CD4-positive, alpha-beta T cell treated with Interleukin-6 at 100 ng/mL for 8 hours (primary cell): Measurements from ENCODE around the gene TTC22.

Source experiments
- DNase-seq: peaks from one replicate; pipeline ENCODE4 v3.0.0-alpha.2; 2020; ENCODE audit warnings: mixed read lengths, low spot score

The TTC22 gene

DNA sequence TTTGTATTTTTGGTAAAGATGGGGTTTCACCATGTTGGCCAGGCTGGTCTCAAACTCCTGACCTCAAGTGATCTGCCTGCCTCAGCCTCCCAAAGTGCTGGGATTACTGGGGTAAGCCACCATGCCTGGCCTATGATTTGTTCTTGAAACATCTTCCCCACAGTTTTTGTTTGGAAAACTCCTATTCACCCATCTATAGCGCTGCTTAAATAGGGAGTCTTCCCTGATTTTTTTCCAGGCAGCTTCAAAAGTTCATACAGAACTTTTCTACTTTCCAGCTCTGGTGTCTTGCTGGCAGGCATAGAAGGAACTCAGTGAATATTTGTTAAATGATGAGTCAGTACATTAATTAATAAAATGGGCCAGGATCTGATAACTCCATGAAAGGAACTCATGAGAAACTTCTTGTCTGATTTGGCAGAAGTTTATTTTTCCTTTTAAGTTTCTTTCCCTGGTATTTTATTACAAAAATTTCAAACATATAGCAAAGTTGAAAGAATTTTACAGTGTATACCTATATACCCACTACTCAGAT, 33.0 kb upstream of the TTC22 start:
- DNase-seq, result no peak

GRCh38 chr1:54833121-54833520, 32.0 kb upstream of the TTC22 start:
- DNase-seq, result no peak

- DNase-seq, result no peak
Observed at GRCh38 chr1:54826226-54826816, 25.2 kb upstream of the TTC22 start.

GRCh38 chr1:54825696-54826095, 24.6 kb upstream of the TTC22 start:
- no peak for DNase-seq

DNA sequence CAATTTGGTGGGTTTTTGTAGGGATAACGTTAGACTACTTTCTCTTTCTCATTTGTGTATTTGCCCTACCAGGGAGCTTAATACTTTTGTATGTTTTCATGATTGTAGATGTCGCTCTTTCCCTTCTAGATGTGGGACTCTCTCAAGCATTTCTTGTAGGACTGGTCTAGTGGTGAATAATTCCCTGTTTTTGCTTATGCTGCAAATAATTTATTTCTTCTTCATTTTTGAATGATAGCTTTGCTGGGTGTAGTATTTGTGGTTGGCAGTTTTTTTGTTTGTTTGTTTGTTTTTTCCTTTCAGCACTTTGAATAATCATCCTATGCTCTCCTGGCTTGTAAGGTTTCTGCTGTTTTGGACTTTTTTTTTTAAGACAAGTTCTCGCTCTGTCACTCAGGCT, 22.5 kb upstream of the TTC22 start:
- no peak for DNase-seq

DNA sequence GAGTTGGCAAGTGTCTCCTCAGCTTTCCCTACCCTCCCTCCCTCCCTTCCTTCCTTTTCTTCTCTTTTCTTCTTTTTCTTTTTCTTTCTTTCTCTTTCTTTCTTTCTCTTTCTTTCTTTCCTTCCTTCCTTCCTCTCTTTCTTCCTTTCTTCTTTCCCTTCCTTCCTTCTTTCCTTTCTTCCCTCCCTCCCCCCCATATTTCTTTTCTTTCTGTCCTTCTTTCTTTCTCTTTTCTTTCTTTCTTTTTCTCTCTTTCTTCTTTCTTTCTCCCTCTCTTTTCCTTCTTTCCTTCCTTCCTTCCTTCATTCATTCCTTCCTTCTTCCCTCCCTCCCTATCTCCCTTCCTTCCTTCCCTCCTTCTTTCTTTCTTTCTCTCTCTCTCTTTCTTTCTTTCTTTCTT, 18.6 kb upstream of the TTC22 start:
- no peak for DNase-seq

GRCh38 chr1:54819195-54819536, 18.0 kb upstream of the TTC22 start:
- DNase-seq, result no peak

- no peak for DNase-seq
Observed at GRCh38 chr1:54818461-54819194, 17.5 kb upstream of the TTC22 start.

DNA sequence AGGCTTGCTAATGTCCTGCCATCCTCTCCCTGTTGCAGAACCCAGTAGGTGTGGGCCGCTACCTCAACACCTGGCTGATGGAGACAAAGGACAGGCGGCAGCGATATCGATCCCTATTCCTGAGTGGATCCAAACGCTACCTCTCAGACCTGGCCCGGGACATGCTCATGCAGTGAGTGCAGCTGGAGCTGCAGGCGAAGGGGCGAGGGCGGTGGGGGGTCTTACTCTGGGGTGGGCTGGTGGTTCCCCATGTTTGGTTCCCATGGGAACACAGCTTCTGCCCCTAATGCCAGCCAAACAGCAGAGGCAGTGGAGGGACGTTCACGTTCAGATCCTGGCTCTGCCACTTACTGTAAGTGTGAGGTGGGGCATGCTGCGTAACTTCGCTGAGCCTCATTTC, 15.8 kb upstream of the TTC22 start:
- no peak for DNase-seq

GRCh38 chr1:54816130-54816529, 15.0 kb upstream of the TTC22 start:
- no peak for DNase-seq

DNA sequence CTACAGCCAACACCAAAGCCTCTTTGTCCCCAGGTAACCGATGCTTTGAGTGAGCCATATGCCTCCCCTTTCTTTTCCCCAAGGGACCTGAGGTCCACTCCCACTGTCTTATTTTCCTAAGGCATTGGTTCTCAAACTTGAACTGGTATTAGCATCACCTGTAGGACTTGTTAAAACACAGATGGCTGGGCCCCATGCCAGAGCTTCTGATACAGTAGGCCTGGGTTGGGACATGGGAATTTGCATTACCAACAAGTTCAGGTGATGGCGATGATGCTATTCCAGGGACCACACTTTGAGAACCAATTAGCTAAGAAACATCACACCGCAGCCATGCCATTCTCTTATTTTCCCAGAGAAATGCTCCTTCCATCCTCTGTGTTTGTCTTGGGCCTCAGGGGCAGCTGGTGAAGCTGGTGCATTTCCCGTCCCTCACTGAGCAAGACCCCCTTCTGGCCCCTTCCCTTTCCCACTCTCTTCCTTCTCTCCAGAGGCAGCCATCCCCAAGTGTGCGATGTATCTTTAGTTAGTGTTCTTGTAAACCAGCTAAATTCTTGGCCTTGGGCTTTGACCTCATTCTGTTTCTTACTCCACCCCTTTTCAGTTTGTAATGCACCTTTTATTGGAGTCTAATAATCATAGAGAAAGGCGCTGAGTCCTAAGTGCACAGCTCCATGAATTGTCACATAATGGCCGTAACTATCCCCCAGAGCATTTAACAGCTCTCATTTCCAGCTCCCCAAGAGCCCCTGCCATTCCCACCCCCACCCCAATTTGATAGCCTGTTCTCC, 14.2 kb upstream of the TTC22 start:
- no peak for DNase-seq

DNA sequence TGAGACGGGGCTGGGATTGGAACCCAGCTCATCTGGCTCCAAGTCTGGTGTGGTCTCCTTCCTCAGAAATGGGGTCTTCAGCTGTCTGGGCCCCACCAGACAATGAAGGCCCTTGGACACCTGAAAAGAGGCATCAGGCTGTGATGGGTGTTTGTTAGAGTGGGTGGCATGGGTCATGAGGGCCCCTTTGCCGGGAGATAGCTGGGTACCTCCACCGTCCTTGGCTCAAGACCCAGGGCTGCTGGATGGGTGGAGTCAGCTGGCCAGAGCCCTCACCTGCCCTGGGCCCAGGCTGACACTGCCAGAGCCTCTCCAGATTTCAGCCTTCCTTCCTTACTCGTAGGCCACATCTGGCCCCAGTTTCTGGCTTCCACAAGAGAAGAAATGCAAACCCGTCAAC, 13.4 kb upstream of the TTC22 start:
- DNase-seq, result no peak

DNA sequence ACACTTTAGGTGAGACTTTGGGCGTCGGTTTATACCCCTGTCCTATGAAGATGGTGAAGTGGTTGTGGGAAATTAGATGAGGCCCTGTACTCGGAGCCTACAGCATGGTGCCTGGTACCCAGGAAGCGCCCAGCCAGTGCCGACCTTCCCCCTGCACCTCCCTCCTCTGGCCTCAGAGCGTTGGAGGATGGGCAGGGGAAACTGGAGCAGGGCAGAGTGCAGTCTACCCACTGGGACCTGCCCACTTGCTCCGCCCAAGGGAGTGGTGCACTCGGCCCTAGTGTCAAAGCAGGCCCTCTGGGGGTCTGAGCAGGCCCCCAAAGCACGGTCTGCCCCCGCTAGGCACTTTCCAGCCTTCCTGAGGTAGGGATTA, 13.0 kb upstream of the TTC22 start:
- DNase-seq, result no peak

GRCh38 chr1:54813485-54814125, 12.5 kb upstream of the TTC22 start:
- DNase-seq, result no peak

GRCh38 chr1:54812801-54813484, 11.8 kb upstream of the TTC22 start:
- no peak for DNase-seq

- no peak for DNase-seq
Observed at GRCh38 chr1:54811739-54812655, 10.9 kb upstream of the TTC22 start.

GRCh38 chr1:54811066-54811465, 9.9 kb upstream of the TTC22 start:
- DNase-seq, result no peak

GRCh38 chr1:54810153-54810942, 9.2 kb upstream of the TTC22 start:
- DNase-seq, result peak; percentile 48

- no peak for DNase-seq
Observed at GRCh38 chr1:54809496-54810074, 8.5 kb upstream of the TTC22 start.
